ENCODE results near the gene HDGFL3. TPM values are rescaled to one million over a fixed set of nuclear protein-coding genes. Genes with fewer than 3 reads are reported as not detected.

The HDGFL3 gene
- total RNA-seq, 1 donor from 2014 or later: 26.5 TPM

- no peaks in the 10 kb centered on the region for H3K27me3 ChIP-seq (ENCODE audit: low read depth)
- no peaks in the 10 kb centered on the region for H3K36me3 ChIP-seq
- H3K4me3 ChIP-seq: no peak overlapping the region
- intact Hi-C loops (cut with DNase I): no loop called here
- H3K9me3 ChIP-seq: peaks cover 13% of the 10 kb centered on the region
- ATAC-seq (no peak), DNase-seq (no peak)
- H3K4me1 ChIP-seq: no peaks in the 10 kb centered on the region
- TF ChIP-seq, protein P1, sequence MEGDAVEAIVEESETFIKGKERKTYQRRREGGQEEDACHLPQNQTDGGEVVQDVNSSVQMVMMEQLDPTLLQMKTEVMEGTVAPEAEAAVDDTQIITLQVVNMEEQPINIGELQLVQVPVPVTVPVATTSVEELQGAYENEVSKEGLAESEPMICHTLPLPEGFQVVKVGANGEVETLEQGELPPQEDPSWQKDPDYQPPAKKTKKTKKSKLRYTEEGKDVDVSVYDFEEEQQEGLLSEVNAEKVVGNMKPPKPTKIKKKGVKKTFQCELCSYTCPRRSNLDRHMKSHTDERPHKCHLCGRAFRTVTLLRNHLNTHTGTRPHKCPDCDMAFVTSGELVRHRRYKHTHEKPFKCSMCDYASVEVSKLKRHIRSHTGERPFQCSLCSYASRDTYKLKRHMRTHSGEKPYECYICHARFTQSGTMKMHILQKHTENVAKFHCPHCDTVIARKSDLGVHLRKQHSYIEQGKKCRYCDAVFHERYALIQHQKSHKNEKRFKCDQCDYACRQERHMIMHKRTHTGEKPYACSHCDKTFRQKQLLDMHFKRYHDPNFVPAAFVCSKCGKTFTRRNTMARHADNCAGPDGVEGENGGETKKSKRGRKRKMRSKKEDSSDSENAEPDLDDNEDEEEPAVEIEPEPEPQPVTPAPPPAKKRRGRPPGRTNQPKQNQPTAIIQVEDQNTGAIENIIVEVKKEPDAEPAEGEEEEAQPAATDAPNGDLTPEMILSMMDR (IDR thresholded peaks at IDR 0.05): no peak
- H3K27ac ChIP-seq: no peak overlapping the region
Measured at GRCh38 chr15:83164771-83165404, 42.7 kb downstream of the HDGFL3 start.

GRCh38 chr15:83164111-83164770 is 43.4 kb downstream of the HDGFL3 start:
- H3K36me3 ChIP-seq: no peaks in the 10 kb centered on the region
- peaks cover 13% of the 10 kb centered on the region for H3K9me3 ChIP-seq
- H3K27me3 ChIP-seq (ENCODE audit: low read depth): no peaks in the 10 kb centered on the region
- no peak for DNase-seq
- no peak for ATAC-seq
- H3K27ac ChIP-seq: no peak overlapping the region
- TF ChIP-seq, protein P1 (IDR thresholded peaks at IDR 0.05): no peak
- H3K4me1 ChIP-seq: no peaks in the 10 kb centered on the region
- intact Hi-C loops (cut with DNase I): no loop called here
- H3K4me3 ChIP-seq: no peak overlapping the region

GRCh38 chr15:83163032-83163431 is 44.6 kb downstream of the HDGFL3 start:
- DNase-seq (no peak), ATAC-seq (no peak)
- no peaks in the 10 kb centered on the region for H3K27me3 ChIP-seq (ENCODE audit: low read depth)
- H3K27ac ChIP-seq: no peak overlapping the region
- H3K36me3 ChIP-seq: no peaks in the 10 kb centered on the region
- intact Hi-C loops (cut with DNase I): no loop called here
- TF ChIP-seq, protein P1 (IDR thresholded peaks at IDR 0.05): no peak
- no peak overlapping the region for H3K4me3 ChIP-seq
- peaks cover 13% of the 10 kb centered on the region for H3K9me3 ChIP-seq
- H3K4me1 ChIP-seq: no peaks in the 10 kb centered on the region

DNA sequence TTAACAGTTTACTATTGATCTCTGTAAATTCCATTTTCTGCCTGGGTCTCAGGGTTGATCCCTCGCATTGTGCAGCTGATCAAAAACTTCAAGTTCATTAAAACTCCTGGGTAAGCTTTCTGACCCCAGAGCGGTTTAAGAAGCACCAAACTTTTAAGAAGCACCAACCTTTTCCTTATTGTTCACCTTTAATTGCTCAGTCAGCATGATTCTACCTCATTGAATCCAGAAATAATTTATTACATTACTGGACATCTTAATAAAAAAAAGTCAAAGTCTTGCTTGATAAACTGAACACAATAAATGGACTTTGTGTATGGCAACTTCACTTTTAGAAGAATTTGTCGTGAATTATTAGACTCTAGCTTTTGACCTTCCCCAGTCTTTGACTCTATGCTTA is 46.9 kb downstream of the HDGFL3 start:
- no peak for ATAC-seq
- intact Hi-C loops (cut with DNase I): no loop called here
- DNase-seq: no peak
- peaks cover under 1% of the 10 kb centered on the region for H3K9me3 ChIP-seq
- TF ChIP-seq, protein P1 (IDR thresholded peaks at IDR 0.05): no peak
- no peaks in the 10 kb centered on the region for H3K4me1 ChIP-seq
- H3K27me3 ChIP-seq (ENCODE audit: low read depth): no peaks in the 10 kb centered on the region
- H3K27ac ChIP-seq: no peak overlapping the region
- no peak overlapping the region for H3K4me3 ChIP-seq
- H3K36me3 ChIP-seq: peaks cover 9% of the 10 kb centered on the region

GRCh38 chr15:83158393-83158792 is 49.2 kb downstream of the HDGFL3 start:
- TF ChIP-seq, protein P1 (IDR thresholded peaks at IDR 0.05): no peak
- no peak for ATAC-seq

More at GRCh38 chr15:83158393-83158792, 49.2 kb downstream of the HDGFL3 start:
- intact Hi-C loops (cut with DNase I): no loop called here
- H3K27ac ChIP-seq: no peak overlapping the region
- DNase-seq: no peak
- H3K27me3 ChIP-seq (ENCODE audit: low read depth): no peaks in the 10 kb centered on the region
- H3K4me1 ChIP-seq: no peaks in the 10 kb centered on the region
- H3K4me3 ChIP-seq: no peak overlapping the region
- no peaks in the 10 kb centered on the region for H3K9me3 ChIP-seq
- peaks cover 9% of the 10 kb centered on the region for H3K36me3 ChIP-seq
